ENCODE measurements around the gene ZNF132. TPM values are rescaled to one million over a fixed set of nuclear protein-coding genes. Genes with fewer than 3 reads are reported as not detected.

Gene ZNF132
- total RNA-seq, 1 donor from 2014 or later: 1.0 TPM

DNA sequence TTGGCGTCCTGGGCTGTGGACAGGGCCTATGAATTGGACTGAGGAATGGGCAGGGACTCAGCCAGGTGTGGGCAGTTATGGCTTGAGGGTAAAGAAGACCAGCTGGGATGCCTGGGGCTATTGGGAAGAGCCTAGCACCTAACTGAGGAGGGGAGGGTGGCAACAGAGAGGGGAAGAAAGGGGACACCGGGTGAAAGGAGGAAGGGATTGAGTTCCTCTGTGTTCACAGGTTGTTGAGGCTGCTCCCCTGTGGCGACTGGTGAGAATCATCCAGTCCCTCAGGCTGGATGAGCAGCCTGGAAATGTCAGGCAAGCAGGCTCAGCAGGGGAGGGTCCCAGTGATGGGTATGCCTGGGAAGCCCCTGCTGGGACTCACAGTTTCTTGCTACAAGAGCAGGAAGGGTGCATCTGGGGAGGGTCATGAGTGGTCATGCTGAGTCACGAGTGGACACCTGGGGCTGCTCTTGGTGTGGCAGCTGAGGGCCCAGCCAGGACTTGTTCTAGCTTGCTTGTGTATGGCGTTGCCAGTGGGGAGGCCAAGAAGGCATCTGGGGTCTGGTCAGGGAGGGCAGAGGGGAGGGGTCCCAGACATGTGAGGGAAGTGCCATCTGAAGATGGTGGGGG lies 28.4 kb upstream of the ZNF132 start:
- Histone ChIP-seq H3K27me3 (peaks cover 12% of the 10 kb centered on the region), H3K4me2 (peak overlapping the region; percentile 79), H3K79me2 (ENCODE audit: low read depth) (peaks cover 9% of the 10 kb centered on the region), H3K4me3 (peak overlapping the region; percentile 15), H3K27ac (no peak overlapping the region), H3K4me1 (no peaks in the 10 kb centered on the region), H4K20me1 (ENCODE audit: low read depth) (peaks cover 9% of the 10 kb centered on the region), H3K9me3 (ENCODE audit: low read depth) (no peaks in the 10 kb centered on the region), H3K36me3 (no peaks in the 10 kb centered on the region), H3K9ac (no peak overlapping the region), H2AFZ (replicated peaks) (no peak overlapping the region), H3F3A (ENCODE audit: low read depth) (peaks cover 5% of the 10 kb centered on the region)
- H3K27ac Mint-ChIP-seq: no peak overlapping the region
- H3K27me3 Mint-ChIP-seq (ENCODE audit: insufficient read depth, low read depth): peaks cover 2% of the 10 kb centered on the region
- peaks cover 2% of the 10 kb centered on the region for H3K36me3 Mint-ChIP-seq
- no peak for DNase-seq (ENCODE audit: low spot score)
- H3K9me3 Mint-ChIP-seq: no peaks in the 10 kb centered on the region
- TF ChIP-seq, protein P1, sequence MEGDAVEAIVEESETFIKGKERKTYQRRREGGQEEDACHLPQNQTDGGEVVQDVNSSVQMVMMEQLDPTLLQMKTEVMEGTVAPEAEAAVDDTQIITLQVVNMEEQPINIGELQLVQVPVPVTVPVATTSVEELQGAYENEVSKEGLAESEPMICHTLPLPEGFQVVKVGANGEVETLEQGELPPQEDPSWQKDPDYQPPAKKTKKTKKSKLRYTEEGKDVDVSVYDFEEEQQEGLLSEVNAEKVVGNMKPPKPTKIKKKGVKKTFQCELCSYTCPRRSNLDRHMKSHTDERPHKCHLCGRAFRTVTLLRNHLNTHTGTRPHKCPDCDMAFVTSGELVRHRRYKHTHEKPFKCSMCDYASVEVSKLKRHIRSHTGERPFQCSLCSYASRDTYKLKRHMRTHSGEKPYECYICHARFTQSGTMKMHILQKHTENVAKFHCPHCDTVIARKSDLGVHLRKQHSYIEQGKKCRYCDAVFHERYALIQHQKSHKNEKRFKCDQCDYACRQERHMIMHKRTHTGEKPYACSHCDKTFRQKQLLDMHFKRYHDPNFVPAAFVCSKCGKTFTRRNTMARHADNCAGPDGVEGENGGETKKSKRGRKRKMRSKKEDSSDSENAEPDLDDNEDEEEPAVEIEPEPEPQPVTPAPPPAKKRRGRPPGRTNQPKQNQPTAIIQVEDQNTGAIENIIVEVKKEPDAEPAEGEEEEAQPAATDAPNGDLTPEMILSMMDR (IDR thresholded peaks at IDR 0.05): no peak
- no peak for TF ChIP-seq EZH2 (IDR thresholded peaks at IDR 0.05)
- TF ChIP-seq EZH2phosphoT487 (IDR thresholded peaks at IDR 0.05): no peak
- peaks cover 19% of the 10 kb centered on the region for H3K4me1 Mint-ChIP-seq
- H3K4me3 Mint-ChIP-seq: peak overlapping the region; percentile 85

- Histone ChIP-seq H3K9me3 (ENCODE audit: low read depth) (no peaks in the 10 kb centered on the region), H3K9ac (peak within 1 kb of the TSS; percentile 62), H3K27ac (peak within 1 kb of the TSS; percentile 76), H3K4me2 (peak within 1 kb of the TSS; percentile 79), H2AFZ (replicated peaks) (peak within 1 kb of the TSS; percentile 75), H3K79me2 (ENCODE audit: low read depth) (peaks cover 9% of the 10 kb centered on the region), H3K27me3 (peaks cover 12% of the 10 kb centered on the region), H4K20me1 (ENCODE audit: low read depth) (peaks cover 9% of the 10 kb centered on the region), H3K4me1 (no peaks in the 10 kb centered on the region), H3F3A (ENCODE audit: low read depth) (peaks cover 5% of the 10 kb centered on the region), H3K4me3 (peak within 1 kb of the TSS; percentile 80), H3K36me3 (no peaks in the 10 kb centered on the region)
- no peak for TF ChIP-seq EZH2phosphoT487 (IDR thresholded peaks at IDR 0.05)
- no peak for TF ChIP-seq EZH2 (IDR thresholded peaks at IDR 0.05)
- TF ChIP-seq, protein P1 (IDR thresholded peaks at IDR 0.05): no peak
- Mint-ChIP-seq H3K4me1 (peaks cover 19% of the 10 kb centered on the region), H3K27me3 (ENCODE audit: insufficient read depth, low read depth) (peaks cover 2% of the 10 kb centered on the region), H3K9me3 (no peaks in the 10 kb centered on the region), H3K4me3 (peak within 1 kb of the TSS; percentile 85), H3K27ac (peak within 1 kb of the TSS; percentile 53), H3K36me3 (no peaks in the 10 kb centered on the region)
- DNase-seq (ENCODE audit: low spot score): peak; percentile 100
Measured at GRCh38 chr19:58466760-58467589, 27.0 kb upstream of the ZNF132 start, which contains the start of gene ZNF324. TSS of gene ZNF324 (plus strand) at chr19:58467080. CDS start at chr19:58469186, 2,106 bp downstream.

DNA sequence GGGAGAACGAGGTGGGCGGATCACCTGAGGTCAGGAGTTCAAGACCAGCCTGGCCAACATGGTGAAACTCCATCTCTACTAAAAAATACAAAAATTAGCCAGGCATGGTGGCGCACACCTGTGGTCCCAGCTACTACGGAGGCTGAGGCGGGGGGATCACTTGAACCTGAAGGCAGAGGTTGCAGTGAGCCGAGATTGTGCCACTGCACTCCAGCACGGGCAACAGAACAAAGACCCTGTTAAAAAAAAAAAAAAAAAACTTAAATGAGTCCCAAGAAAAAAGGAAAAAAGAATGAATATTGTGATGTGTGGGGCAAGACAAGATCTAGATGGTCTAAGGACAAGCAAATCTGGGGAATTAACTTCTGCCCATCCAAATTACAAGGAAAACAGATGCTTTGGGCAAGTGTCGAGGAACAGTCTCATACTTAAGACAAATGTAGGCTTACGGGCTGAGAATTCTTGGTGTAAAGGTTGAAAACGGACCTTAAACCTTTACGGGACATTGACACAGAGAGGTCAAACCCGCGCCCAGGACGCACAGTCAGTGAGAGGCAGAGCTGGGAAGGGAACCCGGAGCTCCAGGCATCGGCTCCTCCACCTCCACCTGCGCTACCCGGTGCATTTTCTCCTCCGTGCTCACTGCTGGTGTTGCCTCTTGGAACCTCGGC lies 26.3 kb upstream of the ZNF132 start:
- H3K4me1 Mint-ChIP-seq: peaks cover 19% of the 10 kb centered on the region
- H3K27me3 Mint-ChIP-seq (ENCODE audit: insufficient read depth, low read depth): peaks cover 2% of the 10 kb centered on the region
- peaks cover 5% of the 10 kb centered on the region for H3F3A ChIP-seq (ENCODE audit: low read depth)
- H3K79me2 ChIP-seq (ENCODE audit: low read depth): peaks cover 9% of the 10 kb centered on the region
- no peaks in the 10 kb centered on the region for H3K36me3 ChIP-seq
- H3K27me3 ChIP-seq: peaks cover 12% of the 10 kb centered on the region
- no peaks in the 10 kb centered on the region for H3K4me1 ChIP-seq
- peak overlapping the region; percentile 80 for H3K4me3 ChIP-seq
- peak overlapping the region; percentile 79 for H3K4me2 ChIP-seq
- peak overlapping the region; percentile 85 for H3K4me3 Mint-ChIP-seq
- H2AFZ ChIP-seq (replicated peaks): peak overlapping the region; percentile 75
- no peak for TF ChIP-seq EZH2phosphoT487 (IDR thresholded peaks at IDR 0.05)
- no peak for TF ChIP-seq EZH2 (IDR thresholded peaks at IDR 0.05)
- TF ChIP-seq, protein P1 (IDR thresholded peaks at IDR 0.05): no peak
- H3K27ac Mint-ChIP-seq: peak overlapping the region; percentile 53
- no peaks in the 10 kb centered on the region for H3K9me3 ChIP-seq (ENCODE audit: low read depth)
- no peaks in the 10 kb centered on the region for H3K36me3 Mint-ChIP-seq
- no peak overlapping the region for H3K27ac ChIP-seq
- peaks cover 9% of the 10 kb centered on the region for H4K20me1 ChIP-seq (ENCODE audit: low read depth)
- DNase-seq (ENCODE audit: low spot score): no peak
- H3K9ac ChIP-seq: no peak overlapping the region
- H3K9me3 Mint-ChIP-seq: no peaks in the 10 kb centered on the region

All from neural progenitor cell (in vitro differentiated cells).